AG04449 (cell line): ENCODE results near the gene NAV2.

Experiments
- CTCF ChIA-PET: fragments of 350-600 bp; formaldehyde crosslinking; extraction: SDS; loops from one replicate; lab custom pipeline; 2021; ENCODE audit warnings: antibody characterized with exemption; lab: Yijun Ruan, JAX
- POLR2A ChIA-PET: fragments of 400-600, 350-600 bp; formaldehyde crosslinking; extraction: SDS; loops from one replicate; lab custom pipeline; 2020; ENCODE audit warnings: antibody characterized with exemption, inconsistent platforms; lab: Yijun Ruan, JAX
- DNase-seq: peaks from one replicate; pipeline ENCODE4 v3.0.0-alpha.2; 2010; ENCODE audit warnings: low read depth, low spot score
- H3K4me3 ChIP-seq: 2 replicates; pipeline ENCODE4 v1.5.1; 2011; ENCODE audit warnings: low read depth, mild to moderate bottlenecking, control low read depth, low read length
- CTCF ChIP-seq: IDR thresholded peaks from one replicate; pipeline ENCODE4 v1.5.1; 2011; ENCODE audit warnings: mild to moderate bottlenecking, moderate library complexity, low read length, control low read depth, inconsistent platforms; ENCODE audit not compliant: insufficient read depth; ENCODE audit errors: missing control alignments

The NAV2 gene

GRCh38 chr11:19946681-19947080 lies 234.0 kb downstream of the NAV2 start:
- ChIA-PET POLR2A (no interaction called here), CTCF (interaction anchor here (1.4 to 9.7 kb wide), 8 partner anchors 13 to 187 kb away, joined by 3 to 226 read pairs (median 6); no protein-coding TSS in a partner anchor)
- no peak overlapping the region for H3K4me3 ChIP-seq
- TF ChIP-seq CTCF, result no peak
- DNase-seq, result no peak

GRCh38 chr11:19947537-19948114 lies 235.0 kb downstream of the NAV2 start:
- ChIA-PET CTCF (interaction anchor here (0.8 to 9.7 kb wide), 10 partner anchors 9 to 393 kb away, joined by 3 to 226 read pairs (median 6); no protein-coding TSS in a partner anchor), POLR2A (no interaction called here)
- no peak overlapping the region for H3K4me3 ChIP-seq
- no peak for TF ChIP-seq CTCF
- no peak for DNase-seq

DNA sequence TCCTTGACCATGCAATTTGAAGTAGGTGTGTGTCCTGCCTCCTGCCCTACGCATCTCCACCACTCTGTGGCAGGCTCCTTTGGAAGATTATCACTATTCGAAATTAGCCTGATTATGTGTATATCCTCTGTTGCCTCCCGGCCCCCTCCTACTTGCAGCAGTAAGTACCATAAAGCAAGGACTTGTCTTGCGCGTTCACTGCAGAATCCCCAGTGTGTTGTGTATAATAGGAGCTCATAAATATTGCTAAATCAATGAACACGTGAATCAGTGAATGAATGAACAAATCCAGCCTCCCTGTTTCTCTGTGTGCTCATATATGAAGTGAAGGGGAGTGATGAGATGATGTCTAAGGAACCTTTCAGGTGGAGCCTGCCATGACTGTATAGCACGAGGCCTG lies 237.0 kb downstream of the NAV2 start:
- CTCF ChIA-PET, result interaction anchor here (1.0 to 9.7 kb wide), 19 partner anchors 8 to 405 kb away, joined by 3 to 226 read pairs (median 9); no protein-coding TSS in a partner anchor

GRCh38 chr11:19951558-19952115 lies 239.0 kb downstream of the NAV2 start:
- CTCF ChIA-PET, result interaction anchor here (0.7 to 9.7 kb wide), 40 partner anchors 10 to 874 kb away, joined by 3 to 226 read pairs (median 4); no protein-coding TSS in a partner anchor
- POLR2A ChIA-PET, result no interaction called here
- TF ChIP-seq CTCF, result peak; percentile 30
- no peak for DNase-seq
- H3K4me3 ChIP-seq, result no peak overlapping the region

More for the DNA sequence above, 237.0 kb downstream of the NAV2 start:
- no peak for TF ChIP-seq CTCF
- no peak for DNase-seq
- no peak overlapping the region for H3K4me3 ChIP-seq
- POLR2A ChIA-PET, result no interaction called here

DNA sequence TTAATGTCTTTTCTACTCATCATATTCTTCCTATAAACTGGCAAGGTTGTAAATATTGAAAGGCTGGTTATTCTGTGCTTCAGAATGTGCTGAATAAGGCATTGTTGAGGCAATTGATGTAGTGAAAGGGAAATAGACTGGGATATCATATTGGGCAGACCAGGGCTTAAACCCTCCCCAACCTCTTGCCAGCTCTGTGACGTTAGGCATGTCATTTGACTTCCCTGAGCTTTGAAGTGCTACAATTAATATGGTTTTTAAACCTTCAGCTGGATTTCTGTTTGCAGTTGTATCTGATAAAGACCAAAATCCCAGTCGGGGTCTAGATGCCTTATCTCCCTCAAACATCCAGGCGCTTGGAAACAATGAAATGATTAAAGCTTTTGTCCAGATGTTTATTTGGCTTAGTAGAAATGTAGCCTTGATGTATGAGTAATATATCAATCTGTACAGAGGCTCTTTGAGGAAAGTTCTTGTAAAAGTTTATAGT lies 239.5 kb downstream of the NAV2 start:
- CTCF ChIA-PET, result interaction anchor here (0.6 to 9.7 kb wide), 39 partner anchors 11 to 874 kb away, joined by 3 to 226 read pairs (median 4); no protein-coding TSS in a partner anchor
- POLR2A ChIA-PET, result no interaction called here
- no peak for TF ChIP-seq CTCF
- DNase-seq, result no peak
- H3K4me3 ChIP-seq, result no peak overlapping the region

DNA sequence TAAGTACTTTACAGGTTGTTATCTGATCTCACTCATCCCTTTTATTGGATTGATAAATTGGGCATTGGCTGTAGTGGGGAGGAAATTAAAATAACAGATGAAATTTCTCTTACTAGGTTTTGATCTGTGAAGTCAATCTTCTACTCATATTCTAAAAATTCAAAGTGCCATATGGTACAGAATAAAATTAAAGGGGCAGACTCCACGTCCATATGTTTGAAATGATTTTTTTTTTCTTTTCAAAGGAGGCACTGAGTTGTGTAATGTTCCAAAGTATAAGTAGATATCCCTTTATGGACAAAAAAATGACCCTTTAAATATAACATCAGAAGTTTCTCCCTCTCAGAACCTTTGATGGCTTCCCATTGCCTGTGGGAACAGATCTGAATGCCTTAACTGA lies 240.3 kb downstream of the NAV2 start:
- no peak for TF ChIP-seq CTCF
- no peak overlapping the region for H3K4me3 ChIP-seq
- no peak for DNase-seq
- ChIA-PET CTCF (interaction anchor here (0.6 to 9.7 kb wide), 40 partner anchors 11 to 418 kb away, joined by 3 to 226 read pairs (median 4); no protein-coding TSS in a partner anchor), POLR2A (interaction anchor here (0.7 kb wide), 1 partner anchor 117 kb away, joined by 3 read pairs; no protein-coding TSS in a partner anchor)
